Measurements from ENCODE around the gene DNAJC15.
"Not testable (repeated sequence)": the region's sequence is repeated elsewhere in the genome, so short reads cannot be mapped to it uniquely, and the experiment has no call there.

Gene DNAJC15

DNA sequence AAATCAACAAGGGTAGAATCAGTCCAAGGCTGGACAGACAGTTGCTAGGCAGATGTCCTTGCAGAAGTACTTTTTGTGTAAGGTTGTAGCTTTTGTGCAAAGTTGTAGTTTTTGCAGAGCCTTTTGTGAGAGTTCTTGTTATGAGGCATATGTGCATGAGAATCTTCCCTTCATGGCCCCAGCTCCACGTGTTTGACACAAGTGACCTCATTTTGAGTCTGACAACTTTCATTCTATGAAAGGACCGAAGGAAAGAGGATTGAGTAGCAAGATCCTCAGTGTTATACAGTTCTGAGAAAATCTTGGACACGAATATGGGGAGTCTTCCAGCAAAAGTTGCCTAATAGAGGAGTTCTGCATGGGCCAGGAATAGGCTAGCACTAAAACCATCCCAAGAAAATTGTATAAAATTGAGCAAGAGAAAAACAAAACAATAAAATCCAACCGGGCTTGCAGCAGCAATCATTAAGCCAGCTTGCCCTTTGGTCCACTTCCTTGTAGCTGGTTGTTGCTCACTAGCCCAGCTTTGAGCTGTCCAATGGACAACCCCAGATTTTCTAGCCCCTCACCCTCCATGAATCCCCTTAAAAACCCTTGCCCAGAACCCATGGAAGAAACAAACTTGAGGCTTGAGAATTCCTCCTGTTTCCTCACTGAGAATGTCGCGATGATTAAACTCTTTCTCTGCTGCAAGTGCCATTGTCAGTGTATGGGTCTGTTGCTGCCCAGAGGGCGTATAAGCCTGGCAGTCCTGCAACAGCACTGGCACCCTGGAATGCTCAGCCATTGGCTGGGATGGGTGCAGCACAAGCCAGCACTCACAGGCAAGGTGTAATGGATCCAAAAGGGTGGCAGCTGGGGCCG, 37.8 kb upstream of the DNAJC15 start:
- peak; percentile 18 for DNase-seq (ENCODE audit: low read depth)
- TF ChIP-seq, protein P1, sequence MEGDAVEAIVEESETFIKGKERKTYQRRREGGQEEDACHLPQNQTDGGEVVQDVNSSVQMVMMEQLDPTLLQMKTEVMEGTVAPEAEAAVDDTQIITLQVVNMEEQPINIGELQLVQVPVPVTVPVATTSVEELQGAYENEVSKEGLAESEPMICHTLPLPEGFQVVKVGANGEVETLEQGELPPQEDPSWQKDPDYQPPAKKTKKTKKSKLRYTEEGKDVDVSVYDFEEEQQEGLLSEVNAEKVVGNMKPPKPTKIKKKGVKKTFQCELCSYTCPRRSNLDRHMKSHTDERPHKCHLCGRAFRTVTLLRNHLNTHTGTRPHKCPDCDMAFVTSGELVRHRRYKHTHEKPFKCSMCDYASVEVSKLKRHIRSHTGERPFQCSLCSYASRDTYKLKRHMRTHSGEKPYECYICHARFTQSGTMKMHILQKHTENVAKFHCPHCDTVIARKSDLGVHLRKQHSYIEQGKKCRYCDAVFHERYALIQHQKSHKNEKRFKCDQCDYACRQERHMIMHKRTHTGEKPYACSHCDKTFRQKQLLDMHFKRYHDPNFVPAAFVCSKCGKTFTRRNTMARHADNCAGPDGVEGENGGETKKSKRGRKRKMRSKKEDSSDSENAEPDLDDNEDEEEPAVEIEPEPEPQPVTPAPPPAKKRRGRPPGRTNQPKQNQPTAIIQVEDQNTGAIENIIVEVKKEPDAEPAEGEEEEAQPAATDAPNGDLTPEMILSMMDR (IDR thresholded peaks at IDR 0.05; ENCODE audit: insufficient read depth, low read depth, low read length, missing control alignments) = no peak
- no peak overlapping the region for H3K4me3 ChIP-seq (ENCODE audit: low read depth, low read length)

DNA sequence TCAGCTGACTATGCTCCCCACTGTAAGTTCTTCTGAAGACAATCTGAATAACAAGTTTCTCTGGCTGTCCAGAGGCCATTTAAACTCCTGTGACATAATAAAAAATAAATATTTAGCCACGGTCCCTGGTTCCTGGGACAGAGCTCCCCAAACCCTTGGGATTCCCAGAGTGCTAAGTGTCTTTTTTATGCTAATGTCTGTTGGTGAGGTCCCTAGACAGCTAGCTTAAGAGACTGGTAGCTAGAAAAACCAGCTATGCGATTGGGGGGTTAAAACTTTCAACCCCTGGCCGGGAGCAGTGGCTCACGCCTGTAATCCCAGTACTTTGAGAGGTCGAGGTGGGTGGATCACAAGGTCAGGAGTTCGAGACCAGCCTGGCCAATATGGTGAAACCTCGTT, 37.2 kb upstream of the DNAJC15 start:
- DNase-seq (ENCODE audit: low read depth) = no peak
- no peak overlapping the region for H3K4me3 ChIP-seq (ENCODE audit: low read depth, low read length)
- TF ChIP-seq, protein P1 (IDR thresholded peaks at IDR 0.05; ENCODE audit: insufficient read depth, low read depth, low read length, missing control alignments) = no peak

DNA sequence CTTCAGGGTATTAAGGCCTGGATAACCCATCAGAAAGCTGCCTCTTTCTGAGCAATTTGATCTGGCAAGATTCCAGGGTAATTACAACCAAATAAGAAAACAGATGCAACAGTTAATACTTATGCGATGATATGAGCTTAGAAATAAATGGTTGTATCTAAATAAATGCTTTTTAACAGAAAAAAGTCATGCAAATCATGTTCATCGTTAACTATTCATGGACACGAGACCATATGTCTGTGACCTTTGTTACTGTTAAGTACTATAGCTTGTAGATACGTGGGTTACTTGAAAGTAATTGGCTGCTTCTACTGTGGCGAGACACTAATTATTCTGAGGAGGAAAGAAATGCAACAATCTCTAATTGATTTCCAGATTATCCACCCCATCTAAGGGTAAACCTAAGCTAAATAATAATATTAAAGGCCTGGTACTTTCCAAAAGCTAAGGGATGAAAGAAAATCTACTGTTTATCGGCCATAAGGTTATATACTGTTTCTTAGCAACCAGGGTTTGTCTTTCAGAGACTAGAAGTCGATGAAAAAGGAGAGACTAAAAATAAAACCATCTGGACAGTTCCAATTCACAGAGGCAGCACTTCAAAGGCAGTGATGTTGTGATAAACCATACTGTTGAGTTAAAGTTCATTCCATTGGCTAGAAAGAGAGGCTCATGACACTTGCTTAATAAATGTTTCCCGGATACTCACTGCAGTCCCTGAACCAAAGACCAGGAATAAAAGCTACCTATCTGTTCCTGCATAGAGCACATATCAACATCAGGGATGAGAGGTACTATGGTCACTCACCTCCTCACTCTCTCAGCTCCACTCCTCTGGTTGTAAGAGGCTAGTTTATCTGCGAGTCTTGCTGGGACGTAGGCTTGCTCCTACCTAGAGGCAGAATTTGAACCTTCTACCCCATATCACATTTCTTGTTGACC, 32.8 kb upstream of the DNAJC15 start:
- DNase-seq (ENCODE audit: low read depth) = peak; percentile 41
- TF ChIP-seq, protein P1 (IDR thresholded peaks at IDR 0.05; ENCODE audit: insufficient read depth, low read depth, low read length, missing control alignments) = no peak
- peak overlapping the region; percentile 95 for H3K4me3 ChIP-seq (ENCODE audit: low read depth, low read length)

DNA sequence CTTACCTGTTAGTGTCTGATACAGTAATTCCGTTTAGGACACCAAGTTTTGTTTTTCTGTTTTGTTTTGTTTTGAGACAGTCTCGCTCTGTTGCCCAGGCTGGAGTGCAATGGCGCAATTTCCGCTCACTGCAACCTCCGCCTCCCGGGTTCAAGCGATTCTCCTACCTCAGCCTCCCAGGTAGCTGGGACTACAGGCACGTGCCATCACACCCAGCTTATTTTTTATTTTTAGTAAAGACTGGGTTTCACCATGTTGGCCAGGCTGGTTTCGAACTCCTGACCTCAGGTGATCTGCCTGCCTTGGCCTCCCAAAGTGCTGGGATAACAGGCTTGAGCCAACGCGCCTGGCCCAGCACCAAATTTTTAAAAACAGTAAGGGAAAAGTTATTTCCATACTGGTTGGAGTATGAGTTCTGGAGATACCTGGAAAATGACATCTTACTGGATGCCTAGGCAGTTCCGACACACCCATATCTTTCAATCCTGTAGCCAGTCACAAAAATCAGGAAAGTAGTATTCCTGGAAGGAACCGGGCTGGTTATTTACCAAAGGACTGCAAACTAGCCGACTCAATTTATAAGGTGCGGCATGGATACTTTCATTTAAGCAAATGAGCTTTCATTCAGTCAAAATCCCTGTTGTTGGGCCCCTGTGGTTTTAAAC, 32.0 kb upstream of the DNAJC15 start:
- H3K4me3 ChIP-seq (ENCODE audit: low read depth, low read length) = peak overlapping the region; percentile 95
- DNase-seq (ENCODE audit: low read depth) = not testable (repeated sequence)

DNA sequence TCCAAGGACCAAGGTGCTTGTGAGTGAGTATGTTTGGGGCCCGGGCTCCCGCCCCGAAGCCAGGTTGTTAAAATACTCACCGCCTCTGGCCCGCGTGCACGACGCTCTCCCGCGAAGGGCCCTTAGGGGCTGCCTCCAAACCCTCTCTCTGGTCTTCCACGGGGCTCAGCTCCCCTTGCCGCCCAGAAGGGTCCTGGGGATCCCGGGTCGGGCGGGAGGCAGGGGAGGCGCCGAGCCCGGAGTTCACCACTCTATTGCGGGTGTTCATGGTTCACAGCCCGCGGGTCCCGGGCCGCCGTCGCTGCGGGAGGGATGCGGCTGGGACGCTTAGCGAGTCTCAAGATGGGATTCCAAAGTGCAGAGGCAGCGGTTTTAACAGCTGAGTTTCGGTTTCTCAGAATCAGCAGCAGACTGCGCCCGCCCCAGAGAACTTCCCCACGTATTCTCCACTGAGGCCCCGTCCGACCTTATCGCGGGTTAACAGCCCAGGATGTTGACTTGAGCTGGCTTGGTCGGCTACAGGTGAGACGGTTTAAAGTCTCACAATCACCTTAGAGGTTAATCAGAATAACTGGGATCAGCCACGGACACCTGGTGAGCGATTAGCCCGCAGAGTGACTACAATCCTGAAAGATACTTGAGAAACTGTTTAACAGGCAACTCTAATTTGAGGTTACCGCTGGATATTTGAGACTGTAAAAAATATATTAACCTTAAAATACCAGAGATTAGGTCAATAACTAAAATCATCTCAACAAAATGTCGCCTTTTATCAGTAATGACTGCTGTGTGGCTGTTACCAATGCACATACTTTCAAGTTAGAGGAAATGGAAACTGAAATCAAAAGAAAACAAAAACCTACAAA, 31.3 kb upstream of the DNAJC15 start, which contains the start of gene EPSTI1:
EPSTI1 (minus strand) TSS at position 344 of the 866 bp plus-strand sequence; CDS start at position 268, 76 bp downstream.
- TF ChIP-seq, protein P1 (IDR thresholded peaks at IDR 0.05; ENCODE audit: insufficient read depth, low read depth, low read length, missing control alignments) = no peak
- peak within 1 kb of the TSS; percentile 95 for H3K4me3 ChIP-seq (ENCODE audit: low read depth, low read length)
- DNase-seq (ENCODE audit: low read depth) = peak; percentile 90

DNA sequence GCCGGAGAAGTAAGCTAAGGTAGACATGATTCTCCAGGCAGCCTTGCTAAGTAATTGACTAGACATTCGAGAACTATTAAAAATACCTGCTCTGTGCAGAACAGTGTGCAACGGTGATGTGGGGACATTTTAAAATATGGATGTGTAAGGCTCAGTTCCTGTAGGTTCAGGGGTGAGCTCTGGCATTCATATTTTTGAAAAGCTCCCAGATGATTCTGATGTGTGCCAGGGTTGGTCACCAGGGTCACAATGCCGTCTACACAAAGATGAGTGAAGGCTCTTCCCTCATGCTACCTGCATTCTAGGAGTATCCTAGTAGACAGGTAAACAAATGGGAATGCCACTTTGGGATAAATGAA, 30.6 kb upstream of the DNAJC15 start:
- TF ChIP-seq, protein P1 (IDR thresholded peaks at IDR 0.05; ENCODE audit: insufficient read depth, low read depth, low read length, missing control alignments) = no peak
- peak overlapping the region; percentile 95 for H3K4me3 ChIP-seq (ENCODE audit: low read depth, low read length)
- no peak for DNase-seq (ENCODE audit: low read depth)
